ENCODE measurements around the gene FAR2. TPM values are rescaled to one million over a fixed set of nuclear protein-coding genes. Genes with fewer than 3 reads are reported as not detected.

Gene FAR2
- total RNA-seq, 1 experiment from 2014 or later = 6.6 TPM

DNA sequence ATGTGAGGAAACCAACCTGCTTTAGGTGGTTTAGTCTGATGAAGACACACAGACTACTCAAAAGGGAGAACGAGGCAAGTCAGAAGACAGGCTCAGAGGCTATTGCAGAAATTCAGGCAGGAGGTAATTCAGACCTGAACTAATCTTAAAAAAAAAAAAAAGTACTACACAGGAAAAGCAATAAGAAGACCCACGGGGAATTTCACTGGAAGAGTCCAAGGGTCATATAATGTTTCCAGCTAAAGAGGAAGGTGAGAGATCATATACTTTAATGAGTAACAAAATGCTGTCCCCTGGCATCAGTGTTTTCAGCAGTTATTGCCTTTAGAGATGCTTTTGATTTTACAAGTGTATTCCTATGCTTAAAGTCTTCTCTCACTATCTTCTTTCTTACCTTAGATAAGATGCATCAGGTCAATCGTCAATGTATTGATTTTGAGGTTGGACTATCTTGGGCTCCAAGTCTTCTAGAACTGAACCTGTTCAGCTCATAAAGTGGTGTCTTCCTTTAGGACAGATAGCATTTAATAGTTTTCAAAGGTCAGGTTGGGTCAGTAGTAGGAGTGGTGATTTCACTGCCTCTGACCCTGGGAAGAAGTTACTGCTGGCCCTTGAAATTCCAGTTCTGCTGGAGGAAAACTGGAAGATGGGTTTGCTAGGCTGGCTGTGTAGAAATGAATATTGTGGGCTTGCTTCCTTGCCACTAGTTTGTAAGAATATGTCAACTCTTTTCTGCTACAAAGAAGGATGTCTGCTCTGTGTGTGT, 60.0 kb downstream of the FAR2 start:
- peak; percentile 28 to 60 for DNase-seq
- Mint-ChIP-seq H3K36me3 (ENCODE audit: insufficient read depth, unreplicated experiment) (no peaks in the 10 kb centered on the region), H3K27ac (ENCODE audit: unreplicated experiment) (no peak overlapping the region), H3K27me3 (ENCODE audit: insufficient read depth, unreplicated experiment) (no peaks in the 10 kb centered on the region), H3K4me1 (ENCODE audit: low read depth, unreplicated experiment) (peaks cover 14% of the 10 kb centered on the region), H3K4me3 (ENCODE audit: unreplicated experiment) (peak overlapping the region; percentile 6), H3K9me3 (ENCODE audit: unreplicated experiment) (no peaks in the 10 kb centered on the region)
- no TSS peak for BruUV-seq (replicated peaks)
- CTCF ChIA-PET = interaction anchor here (0.6 to 0.9 kb wide), 2 partner anchors 12 kb away, joined by 3 to 4 read pairs; no protein-coding TSS in a partner anchor
- POLR2A ChIA-PET = no interaction called here
- Histone ChIP-seq H3K9me3 (no peaks in the 10 kb centered on the region), H3K4me3 (ENCODE audit: low read depth, low read length) (no peak overlapping the region), H3K4me1 (peaks cover 25% of the 10 kb centered on the region), H3K27me3 (replicated peaks; ENCODE audit: control insufficient read depth, insufficient read depth, low read length) (no peaks in the 10 kb centered on the region), H3K36me3 (ENCODE audit: control insufficient read depth, insufficient read depth, low read length) (no peaks in the 10 kb centered on the region)
- TF ChIP-seq, protein P1, sequence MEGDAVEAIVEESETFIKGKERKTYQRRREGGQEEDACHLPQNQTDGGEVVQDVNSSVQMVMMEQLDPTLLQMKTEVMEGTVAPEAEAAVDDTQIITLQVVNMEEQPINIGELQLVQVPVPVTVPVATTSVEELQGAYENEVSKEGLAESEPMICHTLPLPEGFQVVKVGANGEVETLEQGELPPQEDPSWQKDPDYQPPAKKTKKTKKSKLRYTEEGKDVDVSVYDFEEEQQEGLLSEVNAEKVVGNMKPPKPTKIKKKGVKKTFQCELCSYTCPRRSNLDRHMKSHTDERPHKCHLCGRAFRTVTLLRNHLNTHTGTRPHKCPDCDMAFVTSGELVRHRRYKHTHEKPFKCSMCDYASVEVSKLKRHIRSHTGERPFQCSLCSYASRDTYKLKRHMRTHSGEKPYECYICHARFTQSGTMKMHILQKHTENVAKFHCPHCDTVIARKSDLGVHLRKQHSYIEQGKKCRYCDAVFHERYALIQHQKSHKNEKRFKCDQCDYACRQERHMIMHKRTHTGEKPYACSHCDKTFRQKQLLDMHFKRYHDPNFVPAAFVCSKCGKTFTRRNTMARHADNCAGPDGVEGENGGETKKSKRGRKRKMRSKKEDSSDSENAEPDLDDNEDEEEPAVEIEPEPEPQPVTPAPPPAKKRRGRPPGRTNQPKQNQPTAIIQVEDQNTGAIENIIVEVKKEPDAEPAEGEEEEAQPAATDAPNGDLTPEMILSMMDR (IDR thresholded peaks at IDR 0.05; ENCODE audit: insufficient read depth in 1 of 2, low read depth in 1 of 2, low read length in 1 of 2, severe bottlenecking in 1 of 2, unreplicated experiment in 1 of 2) = no peak
- intact Hi-C loops (cut with micrococcal nuclease; ENCODE audit: unreplicated experiment) = no loop called here

DNA sequence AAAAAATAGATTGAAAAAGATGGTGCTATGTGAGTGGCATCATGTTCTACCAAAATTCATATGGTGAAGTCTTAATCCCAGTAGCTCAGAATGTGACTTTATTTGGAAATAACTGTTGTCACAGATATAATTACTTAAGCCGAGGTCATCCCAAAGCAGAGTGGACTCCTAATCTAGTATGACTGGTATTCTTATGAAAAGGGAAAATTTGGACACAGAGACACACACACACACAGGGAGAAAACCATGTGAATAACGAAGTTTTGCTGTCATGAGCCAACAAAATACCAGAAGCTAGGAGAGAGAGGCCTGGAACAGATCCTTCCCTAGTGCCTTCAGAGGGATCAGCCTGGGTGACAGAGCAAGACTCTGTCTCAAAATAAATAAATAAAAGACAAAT, 62.6 kb downstream of the FAR2 start:
- H3K36me3 ChIP-seq (ENCODE audit: control insufficient read depth, insufficient read depth, low read length) = no peaks in the 10 kb centered on the region
- H3K27me3 ChIP-seq (replicated peaks; ENCODE audit: control insufficient read depth, insufficient read depth, low read length) = no peaks in the 10 kb centered on the region
- intact Hi-C loops (cut with micrococcal nuclease; ENCODE audit: unreplicated experiment) = no loop called here
- H3K36me3 Mint-ChIP-seq (ENCODE audit: insufficient read depth, unreplicated experiment) = no peaks in the 10 kb centered on the region
- no peak overlapping the region for H3K27ac Mint-ChIP-seq (ENCODE audit: unreplicated experiment)
- no TSS peak for BruUV-seq (replicated peaks)
- POLR2A ChIA-PET = no interaction called here
- no peaks in the 10 kb centered on the region for H3K9me3 ChIP-seq
- CTCF ChIA-PET = no interaction called here
- peaks cover 14% of the 10 kb centered on the region for H3K4me1 Mint-ChIP-seq (ENCODE audit: low read depth, unreplicated experiment)
- no peak for DNase-seq
- no peaks in the 10 kb centered on the region for H3K9me3 Mint-ChIP-seq (ENCODE audit: unreplicated experiment)
- no peak overlapping the region for H3K4me3 Mint-ChIP-seq (ENCODE audit: unreplicated experiment)
- no peak overlapping the region for H3K4me3 ChIP-seq (ENCODE audit: low read depth, low read length)
- TF ChIP-seq, protein P1 (IDR thresholded peaks at IDR 0.05; ENCODE audit: insufficient read depth in 1 of 2, low read depth in 1 of 2, low read length in 1 of 2, severe bottlenecking in 1 of 2, unreplicated experiment in 1 of 2) = no peak
- peaks cover 25% of the 10 kb centered on the region for H3K4me1 ChIP-seq
- H3K27me3 Mint-ChIP-seq (ENCODE audit: insufficient read depth, unreplicated experiment) = peaks cover 3% of the 10 kb centered on the region

DNA sequence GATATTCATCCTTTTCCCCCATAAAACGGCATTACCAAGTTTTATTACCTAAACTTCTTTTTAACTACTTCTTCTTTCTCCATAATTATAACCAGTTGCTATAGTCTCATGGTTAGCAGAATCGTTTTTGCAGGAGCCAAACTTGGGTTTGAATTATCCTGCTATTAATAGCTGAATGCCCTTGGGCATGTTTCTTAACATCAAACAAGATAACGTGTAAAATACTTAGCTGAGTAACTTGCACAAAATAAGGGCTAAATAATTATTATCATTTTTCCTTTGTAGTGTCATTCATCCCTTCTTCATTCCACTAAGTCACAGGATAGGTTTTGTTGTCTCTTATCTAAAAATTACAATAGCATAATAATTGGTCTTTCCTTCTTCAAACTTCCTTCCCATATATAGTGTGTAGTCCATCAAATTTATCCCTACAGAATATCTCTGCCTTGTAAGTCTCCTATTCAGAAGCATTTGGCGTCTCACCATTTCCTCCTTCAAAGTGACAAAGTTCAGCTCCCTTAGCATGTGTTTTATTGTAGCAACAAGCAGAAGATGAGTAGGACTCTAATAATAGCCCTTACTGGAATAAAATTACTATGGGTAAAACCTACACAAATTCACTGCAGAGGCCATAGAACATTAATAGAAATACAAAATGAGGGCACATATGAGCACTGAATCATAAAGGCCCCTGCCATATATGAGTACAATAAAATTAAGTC, 63.8 kb downstream of the FAR2 start:
- TF ChIP-seq, protein P1 (IDR thresholded peaks at IDR 0.05; ENCODE audit: insufficient read depth in 1 of 2, low read depth in 1 of 2, low read length in 1 of 2, severe bottlenecking in 1 of 2, unreplicated experiment in 1 of 2) = no peak
- no peak overlapping the region for H3K4me3 ChIP-seq (ENCODE audit: low read depth, low read length)
- peaks cover 25% of the 10 kb centered on the region for H3K4me1 ChIP-seq
- peaks cover 5% of the 10 kb centered on the region for H3K27me3 Mint-ChIP-seq (ENCODE audit: insufficient read depth, unreplicated experiment)
- no peaks in the 10 kb centered on the region for H3K36me3 Mint-ChIP-seq (ENCODE audit: insufficient read depth, unreplicated experiment)
- no TSS peak for BruUV-seq (replicated peaks)
- H3K27ac Mint-ChIP-seq (ENCODE audit: unreplicated experiment) = no peak overlapping the region
- H3K9me3 Mint-ChIP-seq (ENCODE audit: unreplicated experiment) = no peaks in the 10 kb centered on the region
- no peak overlapping the region for H3K4me3 Mint-ChIP-seq (ENCODE audit: unreplicated experiment)
- intact Hi-C loops (cut with micrococcal nuclease; ENCODE audit: unreplicated experiment) = no loop called here
- ChIA-PET POLR2A (no interaction called here), CTCF (no interaction called here)
- no peak for DNase-seq
- H3K9me3 ChIP-seq = no peaks in the 10 kb centered on the region
- no peaks in the 10 kb centered on the region for H3K27me3 ChIP-seq (replicated peaks; ENCODE audit: control insufficient read depth, insufficient read depth, low read length)
- peaks cover 14% of the 10 kb centered on the region for H3K4me1 Mint-ChIP-seq (ENCODE audit: low read depth, unreplicated experiment)
- no peaks in the 10 kb centered on the region for H3K36me3 ChIP-seq (ENCODE audit: control insufficient read depth, insufficient read depth, low read length)
